ENCODE results near the gene ZDHHC11.
"Not testable (repeated sequence)": the region's sequence is repeated elsewhere in the genome, so short reads cannot be mapped to it uniquely, and the experiment has no call there.

Gene ZDHHC11

DNA sequence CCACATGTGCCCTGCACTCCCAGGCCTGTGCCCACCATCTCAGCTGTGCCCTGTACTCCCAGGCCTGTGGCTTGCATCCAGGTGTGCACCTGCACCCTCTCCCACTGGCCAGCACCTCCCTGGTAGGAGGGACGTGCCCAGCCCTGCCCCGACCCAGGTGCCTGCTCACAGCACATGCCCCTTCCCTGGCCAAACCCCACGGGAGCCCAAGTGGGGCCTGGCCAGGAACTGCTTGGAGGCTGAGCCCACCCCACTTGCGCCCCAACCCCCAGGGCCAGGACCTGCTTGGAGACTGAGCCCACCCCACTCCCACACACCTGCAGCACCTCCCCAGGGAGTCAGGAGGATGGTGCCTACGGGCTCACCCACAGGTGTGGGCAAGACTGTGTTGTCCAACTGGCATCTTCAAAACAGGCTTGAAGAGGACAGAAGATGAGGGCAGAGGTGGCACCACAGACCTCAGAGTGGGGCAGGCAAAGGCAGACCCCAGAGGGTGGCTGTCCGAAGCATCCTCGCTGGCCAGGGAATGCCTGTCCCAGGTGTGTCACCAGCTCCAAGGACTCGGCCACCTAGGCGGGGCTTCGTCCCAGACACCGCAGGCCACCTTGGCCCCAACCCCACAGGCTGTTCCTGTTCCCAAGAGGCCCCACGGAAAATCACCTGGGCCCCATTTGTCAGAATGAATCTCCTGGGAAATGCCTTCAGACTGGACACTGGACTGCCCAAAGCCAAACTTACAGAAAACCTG, 77.1 kb downstream of the ZDHHC11 start:
- H3K4me3 ChIP-seq (ENCODE audit: low read depth, low read length) = no peak overlapping the region
- no peak for DNase-seq (ENCODE audit: low read depth, low spot score)
- CTCF ChIA-PET = no interaction called here
- TF ChIP-seq, protein P1, sequence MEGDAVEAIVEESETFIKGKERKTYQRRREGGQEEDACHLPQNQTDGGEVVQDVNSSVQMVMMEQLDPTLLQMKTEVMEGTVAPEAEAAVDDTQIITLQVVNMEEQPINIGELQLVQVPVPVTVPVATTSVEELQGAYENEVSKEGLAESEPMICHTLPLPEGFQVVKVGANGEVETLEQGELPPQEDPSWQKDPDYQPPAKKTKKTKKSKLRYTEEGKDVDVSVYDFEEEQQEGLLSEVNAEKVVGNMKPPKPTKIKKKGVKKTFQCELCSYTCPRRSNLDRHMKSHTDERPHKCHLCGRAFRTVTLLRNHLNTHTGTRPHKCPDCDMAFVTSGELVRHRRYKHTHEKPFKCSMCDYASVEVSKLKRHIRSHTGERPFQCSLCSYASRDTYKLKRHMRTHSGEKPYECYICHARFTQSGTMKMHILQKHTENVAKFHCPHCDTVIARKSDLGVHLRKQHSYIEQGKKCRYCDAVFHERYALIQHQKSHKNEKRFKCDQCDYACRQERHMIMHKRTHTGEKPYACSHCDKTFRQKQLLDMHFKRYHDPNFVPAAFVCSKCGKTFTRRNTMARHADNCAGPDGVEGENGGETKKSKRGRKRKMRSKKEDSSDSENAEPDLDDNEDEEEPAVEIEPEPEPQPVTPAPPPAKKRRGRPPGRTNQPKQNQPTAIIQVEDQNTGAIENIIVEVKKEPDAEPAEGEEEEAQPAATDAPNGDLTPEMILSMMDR (IDR thresholded peaks at IDR 0.05; ENCODE audit: insufficient read depth, low read length, missing control alignments) = no peak
- POLR2A ChIA-PET = no interaction called here

DNA sequence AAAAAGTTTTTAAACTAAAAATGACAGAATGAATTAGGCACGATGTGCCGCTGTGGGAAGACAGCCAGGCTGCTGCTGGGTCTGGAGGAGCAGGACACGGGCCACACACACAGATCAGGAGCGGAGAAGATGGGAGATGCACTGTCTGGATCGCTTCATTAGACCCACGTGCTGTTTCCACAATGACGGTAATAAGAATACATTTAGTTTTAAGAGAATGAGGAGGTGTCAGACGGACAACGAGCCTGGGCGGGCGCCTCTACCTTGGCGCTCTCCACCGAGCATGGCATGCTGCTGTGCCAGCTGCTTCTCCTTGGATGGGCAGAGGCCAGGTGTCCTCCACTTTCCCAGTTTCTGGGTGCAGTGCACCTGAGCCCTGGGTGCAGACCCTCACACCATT, 77.9 kb downstream of the ZDHHC11 start:
- H3K4me3 ChIP-seq (ENCODE audit: low read depth, low read length); DNase-seq (ENCODE audit: low read depth, low spot score); POLR2A ChIA-PET; CTCF ChIA-PET: not testable (repeated sequence)

DNA sequence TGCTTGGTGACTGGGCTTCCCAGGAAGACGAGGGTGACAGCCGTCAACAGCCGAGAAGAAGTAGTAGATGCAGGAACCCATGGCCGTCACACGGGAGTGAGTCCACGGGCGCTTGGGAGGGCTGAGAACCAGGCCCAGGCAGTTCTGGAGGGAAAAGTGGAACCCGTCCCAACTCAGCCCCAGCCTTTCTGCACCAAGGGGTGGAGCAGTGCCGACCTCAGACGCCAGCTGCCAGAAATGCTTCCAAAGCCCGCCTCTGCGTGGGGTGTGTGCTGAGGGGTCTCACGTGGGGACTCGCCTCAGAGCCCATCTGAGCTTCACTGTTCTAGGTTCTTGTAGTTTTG, 78.3 kb downstream of the ZDHHC11 start:
- H3K4me3 ChIP-seq (ENCODE audit: low read depth, low read length); DNase-seq (ENCODE audit: low read depth, low spot score); CTCF ChIA-PET; POLR2A ChIA-PET: not testable (repeated sequence)

DNA sequence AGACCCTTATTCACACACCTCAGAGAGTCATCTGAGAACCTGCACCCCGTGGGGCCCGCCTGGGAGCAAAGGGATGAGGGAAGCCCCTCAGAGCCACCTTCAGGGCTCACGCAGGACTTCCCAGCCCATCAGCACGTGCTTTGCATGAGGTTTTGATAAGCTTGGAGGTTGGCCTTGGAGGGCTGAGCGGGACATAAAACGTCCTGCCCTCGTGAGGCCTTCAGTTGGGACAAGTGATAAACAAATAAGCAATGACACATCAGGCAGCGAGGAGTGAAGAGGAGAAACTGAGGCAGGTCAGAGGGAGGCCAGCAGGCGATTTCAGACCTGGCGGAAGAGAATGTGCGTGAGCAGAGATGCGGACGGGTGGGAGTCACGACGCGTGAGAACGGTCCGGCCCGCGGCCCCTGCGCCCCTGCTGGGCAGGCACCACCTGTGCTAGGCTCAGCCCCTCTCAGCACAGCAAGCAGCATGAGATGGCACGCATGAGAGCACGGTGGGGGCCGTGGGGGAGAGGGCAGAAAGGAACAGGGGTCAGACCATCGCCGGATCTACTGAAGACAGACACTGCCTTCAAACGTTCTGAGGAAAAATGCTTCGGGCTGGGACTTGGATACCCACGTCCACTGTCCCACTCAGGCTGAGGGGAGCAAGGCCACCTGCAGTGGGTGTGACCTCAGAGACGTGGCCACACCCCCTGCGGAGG, 78.8 kb downstream of the ZDHHC11 start:
- DNase-seq (ENCODE audit: low read depth, low spot score); CTCF ChIA-PET; H3K4me3 ChIP-seq (ENCODE audit: low read depth, low read length); POLR2A ChIA-PET: not testable (repeated sequence)

DNA sequence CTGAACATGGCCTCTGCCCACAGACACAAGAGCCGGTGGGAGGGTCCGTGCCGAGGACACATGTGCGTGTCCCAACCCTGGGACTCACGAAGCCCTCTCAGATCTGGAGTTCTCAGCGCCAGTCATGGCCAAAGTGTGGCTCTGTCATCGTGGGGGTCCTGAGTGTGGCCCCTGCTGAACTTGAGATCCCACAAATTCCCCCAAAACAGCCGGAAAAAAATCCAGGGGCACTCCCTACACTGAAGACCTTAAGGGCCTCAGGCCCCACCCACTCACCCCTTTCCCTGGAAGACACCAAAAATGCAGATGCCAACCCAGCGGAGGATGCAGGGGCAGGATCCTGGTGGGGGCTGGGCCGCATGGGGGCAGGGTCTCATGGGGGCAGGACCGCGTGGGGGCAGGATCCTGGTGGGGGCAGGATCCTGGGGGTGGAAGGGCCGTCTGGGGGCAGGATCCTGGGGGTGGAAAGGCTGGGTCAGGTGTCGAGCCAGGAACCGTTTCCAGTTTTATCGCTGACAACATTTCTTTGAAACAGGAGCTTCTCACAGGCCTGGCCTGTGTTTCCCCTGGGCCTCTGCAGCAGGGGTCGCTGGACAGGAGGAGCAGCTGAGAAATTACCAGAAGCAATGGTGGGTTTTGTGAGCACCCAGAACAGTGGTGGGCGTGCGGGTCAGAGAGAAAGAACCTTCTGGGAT, 79.6 kb downstream of the ZDHHC11 start:
- POLR2A ChIA-PET; CTCF ChIA-PET; DNase-seq (ENCODE audit: low read depth, low spot score); H3K4me3 ChIP-seq (ENCODE audit: low read depth, low read length): not testable (repeated sequence)

DNA sequence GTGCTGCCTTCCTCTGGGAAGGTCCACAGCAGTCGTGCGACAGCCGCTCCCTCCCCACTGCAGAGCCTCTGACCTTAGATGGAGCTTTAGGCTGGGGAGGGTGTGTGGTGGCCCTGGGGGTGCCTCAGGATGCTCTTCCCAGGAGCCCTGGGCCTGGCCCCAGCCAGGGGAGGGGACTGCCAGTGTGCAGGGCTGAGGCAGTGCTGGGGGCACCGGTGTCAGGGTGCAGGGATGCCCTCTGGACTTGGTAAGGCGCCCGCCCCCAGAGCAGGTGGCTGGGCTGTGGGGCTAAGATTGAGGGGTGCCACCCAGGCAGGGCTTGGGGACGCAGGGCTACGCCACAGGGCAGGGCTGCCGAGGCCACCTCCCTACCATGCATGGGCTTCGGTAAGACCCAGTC, 80.2 kb downstream of the ZDHHC11 start:
- POLR2A ChIA-PET; DNase-seq (ENCODE audit: low read depth, low spot score); H3K4me3 ChIP-seq (ENCODE audit: low read depth, low read length); CTCF ChIA-PET: not testable (repeated sequence)

DNA sequence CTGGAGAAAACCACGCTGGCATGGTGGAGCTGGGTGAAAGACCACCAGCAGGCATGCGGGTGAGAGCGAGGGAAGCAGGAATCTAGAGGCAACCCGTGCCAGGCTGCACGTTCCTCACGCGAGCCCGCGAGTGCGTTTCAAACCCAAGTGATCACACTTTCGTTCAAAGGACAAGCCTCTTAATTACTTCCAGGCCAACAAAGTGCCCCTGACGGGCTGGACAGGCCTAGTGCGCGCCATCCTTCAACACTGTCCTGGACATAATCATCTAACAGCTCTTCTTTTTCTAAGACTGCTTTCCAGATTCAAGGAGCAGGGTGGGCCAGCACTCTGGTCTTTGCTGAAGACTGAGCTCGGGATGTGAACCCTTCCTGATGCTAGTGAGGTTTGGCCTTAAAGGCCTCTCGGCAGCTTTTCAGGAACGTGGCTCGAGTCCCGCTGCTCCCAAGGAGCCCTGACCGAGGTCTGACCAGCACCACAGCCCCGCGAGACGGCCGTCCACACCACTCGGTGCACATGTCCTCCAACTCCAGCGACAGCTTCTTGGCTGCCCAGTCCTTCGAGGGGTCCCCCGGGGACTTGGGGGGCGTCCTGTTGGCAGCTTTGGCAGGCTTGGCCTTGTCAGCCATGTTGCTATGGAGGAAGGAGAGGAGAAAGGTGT, 81.2 kb downstream of the ZDHHC11 start:
- H3K4me3 ChIP-seq (ENCODE audit: low read depth, low read length); CTCF ChIA-PET; POLR2A ChIA-PET; DNase-seq (ENCODE audit: low read depth, low spot score): not testable (repeated sequence)

DNA sequence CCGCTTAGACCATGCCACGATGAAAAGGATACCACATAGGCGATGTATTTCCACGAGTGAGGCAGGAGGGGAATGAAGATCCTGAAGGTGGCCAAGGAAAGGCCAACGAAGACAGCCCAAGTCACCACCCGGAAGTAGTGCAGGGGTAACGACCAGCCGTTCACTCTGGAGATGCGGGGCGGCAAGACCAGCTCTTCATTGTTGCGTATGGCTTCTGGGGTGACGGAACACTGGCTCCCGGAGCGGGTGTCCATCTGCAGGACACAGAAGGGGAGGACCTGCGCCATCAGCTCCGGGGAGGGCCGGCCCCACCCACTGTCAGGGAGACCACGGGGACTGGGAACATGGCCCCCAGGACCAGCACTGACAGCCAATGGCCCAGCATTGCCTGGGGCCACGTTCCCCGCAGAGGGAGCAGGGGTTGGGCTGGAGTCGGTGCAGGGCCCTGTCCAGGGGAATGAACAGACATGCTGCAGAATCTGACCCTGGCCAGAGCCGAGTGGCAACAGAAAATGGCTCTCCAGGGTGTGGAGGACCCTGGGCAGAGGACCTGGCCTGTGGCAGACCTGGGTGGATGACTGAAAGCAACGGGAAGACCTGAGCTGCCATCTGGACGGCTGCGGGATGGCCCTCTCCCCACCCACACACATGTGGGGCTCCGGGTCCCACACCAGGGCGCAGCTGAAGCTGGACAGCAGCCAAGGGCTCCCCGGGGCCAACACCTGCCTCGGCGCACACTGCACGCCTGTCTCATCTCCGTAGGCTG, 83.9 kb downstream of the ZDHHC11 start:
- no peak for DNase-seq (ENCODE audit: low read depth, low spot score)
- H3K4me3 ChIP-seq (ENCODE audit: low read depth, low read length) = no peak overlapping the region
- ChIA-PET POLR2A (no interaction called here), CTCF (no interaction called here)
- TF ChIP-seq, protein P1 (IDR thresholded peaks at IDR 0.05; ENCODE audit: insufficient read depth, low read length, missing control alignments) = no peak

DNA sequence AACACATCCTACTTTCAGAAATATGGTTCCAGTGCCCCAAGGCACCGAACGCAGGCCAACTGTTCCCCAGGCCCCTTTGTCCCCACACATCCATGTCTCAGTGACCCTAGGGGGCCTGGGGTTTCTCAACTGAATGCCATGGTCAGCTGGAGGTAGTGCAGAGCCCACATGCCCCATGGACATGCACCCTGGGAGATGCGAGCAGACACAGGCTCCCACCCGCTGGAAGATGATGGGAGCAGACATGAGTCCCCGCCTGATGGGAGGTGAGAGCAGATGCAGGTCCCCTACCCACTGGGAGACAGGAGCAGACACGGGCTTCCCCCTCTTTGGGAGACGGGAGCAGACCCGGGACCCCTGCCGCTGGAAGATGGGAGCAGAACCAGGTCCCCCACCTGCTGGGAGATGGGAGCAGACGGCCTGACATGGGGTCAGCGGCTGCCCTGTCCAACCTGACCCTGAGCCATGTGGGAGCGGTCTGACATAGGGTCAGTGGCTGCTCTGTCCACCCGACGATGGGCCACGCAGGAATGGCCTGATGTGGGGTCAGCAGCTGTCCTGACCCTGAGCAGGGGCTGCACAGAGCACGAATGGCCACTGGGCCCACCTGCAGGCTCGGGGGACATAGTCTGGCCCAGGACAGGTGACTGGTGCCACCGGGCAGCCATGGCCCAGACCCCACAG, 84.7 kb downstream of the ZDHHC11 start:
- no peak for DNase-seq (ENCODE audit: low read depth, low spot score)
- ChIA-PET CTCF (no interaction called here), POLR2A (no interaction called here)
- H3K4me3 ChIP-seq (ENCODE audit: low read depth, low read length) = no peak overlapping the region
- TF ChIP-seq, protein P1 (IDR thresholded peaks at IDR 0.05; ENCODE audit: insufficient read depth, low read length, missing control alignments) = no peak

Measured in AG04449 (cell line).